ENCODE results near the gene SEC31B.

SEC31B gene

DNA sequence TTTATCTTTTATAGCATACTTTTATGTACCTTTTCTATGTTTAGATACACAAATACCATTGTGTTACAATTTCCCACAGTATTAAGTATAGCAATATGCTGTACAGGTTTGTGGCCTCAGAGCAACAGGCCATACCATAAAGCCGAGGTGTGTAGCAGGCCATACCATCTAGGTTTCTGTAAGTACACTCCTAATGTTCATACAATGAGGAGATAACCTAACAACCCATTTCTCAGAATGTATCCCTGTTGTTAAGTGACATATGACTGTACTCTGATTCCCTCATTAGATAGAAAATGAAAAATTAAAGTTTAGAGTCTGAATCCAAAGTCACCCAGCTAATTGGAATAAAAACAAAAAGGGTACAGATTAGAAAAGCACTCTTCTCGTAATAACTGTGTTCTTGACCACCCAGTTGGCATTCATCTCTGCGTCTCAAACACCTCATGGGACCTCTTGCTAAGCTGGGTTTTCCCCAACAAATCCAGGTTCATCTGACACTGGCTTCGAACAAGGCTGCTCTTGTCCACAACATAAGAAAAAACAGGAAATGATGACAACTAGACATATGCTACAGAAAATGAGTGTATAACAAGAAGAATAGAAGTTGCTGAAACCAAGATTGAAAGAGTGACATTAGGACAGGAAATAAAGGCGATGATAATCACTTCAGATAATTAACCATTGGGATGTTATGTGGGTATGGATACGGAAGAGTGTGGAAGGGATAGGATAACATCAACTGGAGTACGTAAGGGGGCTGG, 8.6 kb upstream of the SEC31B start:
- no peak for DNase-seq (ENCODE audit: extremely low spot score)
- ChIA-PET POLR2A (no interaction called here), CTCF (interaction anchor here (1.9 kb wide), 1 partner anchor 10 kb away, joined by 10 read pairs; no protein-coding TSS in a partner anchor)
- TF ChIP-seq CTBP1 (IDR thresholded peaks at IDR 0.05; ENCODE audit: borderline replicate concordance) (no peak), LEF1 (IDR thresholded peaks at IDR 0.05; ENCODE audit: borderline replicate concordance) (no peak), ZNF384 (IDR thresholded peaks at IDR 0.05) (no peak), ELF4 (IDR thresholded peaks at IDR 0.05) (no peak), BHLHE40 (IDR thresholded peaks at IDR 0.05; ENCODE audit: borderline replicate concordance) (no peak), ARNT (IDR thresholded peaks at IDR 0.05) (no peak), FOXK2 (IDR thresholded peaks at IDR 0.05) (no peak), HDGF (IDR thresholded peaks at IDR 0.05; ENCODE audit: borderline replicate concordance) (no peak), NFRKB (IDR thresholded peaks at IDR 0.05) (no peak), SUZ12 (IDR thresholded peaks at IDR 0.05) (no peak), TARDBP (IDR thresholded peaks at IDR 0.05) (no peak), SP1 (IDR thresholded peaks at IDR 0.05) (no peak), FOXM1 (IDR thresholded peaks at IDR 0.05; ENCODE audit: borderline replicate concordance) (no peak), FOXA1 (IDR thresholded peaks at IDR 0.05) (no peak), L3MBTL2 (conservative IDR thresholded peaks at IDR 0.05) (no peak)
- TF ChIP-seq, protein P1, sequence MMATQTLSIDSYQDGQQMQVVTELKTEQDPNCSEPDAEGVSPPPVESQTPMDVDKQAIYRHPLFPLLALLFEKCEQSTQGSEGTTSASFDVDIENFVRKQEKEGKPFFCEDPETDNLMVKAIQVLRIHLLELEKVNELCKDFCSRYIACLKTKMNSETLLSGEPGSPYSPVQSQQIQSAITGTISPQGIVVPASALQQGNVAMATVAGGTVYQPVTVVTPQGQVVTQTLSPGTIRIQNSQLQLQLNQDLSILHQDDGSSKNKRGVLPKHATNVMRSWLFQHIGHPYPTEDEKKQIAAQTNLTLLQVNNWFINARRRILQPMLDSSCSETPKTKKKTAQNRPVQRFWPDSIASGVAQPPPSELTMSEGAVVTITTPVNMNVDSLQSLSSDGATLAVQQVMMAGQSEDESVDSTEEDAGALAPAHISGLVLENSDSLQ (IDR thresholded peaks at IDR 0.05), result no peak

DNA sequence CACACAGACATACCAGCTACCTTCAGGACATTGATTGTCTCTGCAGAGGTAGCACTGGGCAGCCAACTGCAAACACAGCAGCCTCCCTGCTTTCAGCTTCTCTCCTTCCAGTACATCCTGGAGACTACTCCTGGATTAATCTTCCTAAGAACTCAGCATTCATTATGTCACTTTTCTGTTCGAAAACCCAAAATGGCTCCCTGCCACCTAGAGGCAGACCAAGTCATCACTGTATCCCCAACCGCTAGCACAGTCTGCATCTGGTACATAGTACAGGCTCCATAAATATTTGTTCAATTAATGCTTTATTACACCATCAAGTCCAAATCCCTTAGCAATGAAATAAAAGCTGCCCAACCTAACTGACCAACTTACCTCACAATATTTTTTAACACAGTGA, 5.0 kb upstream of the SEC31B start:
- CTCF ChIA-PET, result no interaction called here
- TF ChIP-seq SUZ12 (IDR thresholded peaks at IDR 0.05) (no peak), HDGF (IDR thresholded peaks at IDR 0.05; ENCODE audit: borderline replicate concordance) (no peak), ZNF384 (IDR thresholded peaks at IDR 0.05) (no peak), L3MBTL2 (conservative IDR thresholded peaks at IDR 0.05) (no peak), BHLHE40 (IDR thresholded peaks at IDR 0.05; ENCODE audit: borderline replicate concordance) (no peak), LEF1 (IDR thresholded peaks at IDR 0.05; ENCODE audit: borderline replicate concordance) (no peak)
- no peak for DNase-seq (ENCODE audit: extremely low spot score)
- POLR2A ChIA-PET, result interaction anchor here (3.5 kb wide), 1 partner anchor 11 kb away, joined by 26 read pairs; the partner anchor contains the start of gene HIF1AN

DNA sequence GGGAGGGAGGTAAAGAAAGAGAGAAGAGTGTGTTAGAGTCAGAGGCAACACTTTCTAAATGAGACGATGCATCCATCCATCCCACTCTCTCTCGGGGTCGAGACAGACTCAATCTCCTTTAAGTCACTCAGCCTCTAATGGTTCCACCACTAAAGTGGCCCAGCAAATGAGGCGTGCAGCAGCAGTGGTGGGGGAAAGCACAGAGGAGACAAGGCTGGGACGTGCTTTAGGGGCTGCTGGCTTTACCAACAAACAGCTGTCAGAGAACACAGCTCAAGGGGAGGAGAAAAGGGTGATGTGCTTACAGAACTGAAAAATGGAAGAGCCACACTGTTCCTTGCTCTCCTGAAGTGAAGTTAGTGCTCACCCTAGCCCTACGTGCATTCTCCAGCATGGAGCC, 4.5 kb upstream of the SEC31B start:
- ChIA-PET POLR2A (interaction anchor here (3.5 kb wide), 1 partner anchor 12 kb away, joined by 26 read pairs; the partner anchor contains the start of gene HIF1AN), CTCF (no interaction called here)
- TF ChIP-seq BHLHE40 (IDR thresholded peaks at IDR 0.05; ENCODE audit: borderline replicate concordance), result no peak
- TF ChIP-seq CTBP1 (IDR thresholded peaks at IDR 0.05; ENCODE audit: borderline replicate concordance), result no peak
- no peak for TF ChIP-seq FOXA1 (IDR thresholded peaks at IDR 0.05)
- TF ChIP-seq SP1 (IDR thresholded peaks at IDR 0.05), result no peak
- TF ChIP-seq ARNT (IDR thresholded peaks at IDR 0.05), result no peak
- TF ChIP-seq L3MBTL2 (conservative IDR thresholded peaks at IDR 0.05), result no peak
- TF ChIP-seq HDGF (IDR thresholded peaks at IDR 0.05; ENCODE audit: borderline replicate concordance), result no peak
- TF ChIP-seq TARDBP (IDR thresholded peaks at IDR 0.05), result no peak
- no peak for TF ChIP-seq ELF4 (IDR thresholded peaks at IDR 0.05)
- TF ChIP-seq, protein P1 (IDR thresholded peaks at IDR 0.05), result no peak
- DNase-seq (ENCODE audit: extremely low spot score), result no peak

DNA sequence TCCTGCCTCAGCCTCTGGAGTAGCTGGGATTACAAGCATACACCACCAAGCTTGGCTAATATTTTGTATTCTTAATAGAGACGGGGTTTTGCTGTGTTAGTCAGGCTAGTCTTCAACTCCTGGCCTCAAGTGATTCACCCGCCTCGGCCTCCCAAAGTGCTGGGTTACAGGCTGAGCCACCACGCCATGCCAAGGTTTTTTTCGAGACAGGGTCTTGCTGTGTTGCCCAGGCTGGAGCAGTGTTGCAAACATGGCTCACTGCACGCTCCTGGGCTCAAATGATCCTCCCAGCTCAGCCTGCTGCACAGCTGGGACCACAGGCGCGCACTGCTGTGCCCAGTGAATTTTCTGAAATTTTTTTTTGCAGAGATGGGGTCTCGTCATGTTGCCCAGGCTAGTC, 3.3 kb upstream of the SEC31B start:
- ChIA-PET POLR2A (interaction anchor here (1.0 to 1.3 kb wide), 2 partner anchors 13 to 23 kb away, joined by 4 to 7 read pairs; partner anchors contain the start of gene HIF1AN), CTCF (interaction anchor here (0.7 to 1.1 kb wide), 3 partner anchors 16 to 355 kb away, joined by 3 to 4 read pairs (median 4); no protein-coding TSS in a partner anchor)
- TF ChIP-seq FOXA1 (IDR thresholded peaks at IDR 0.05) (no peak), TARDBP (IDR thresholded peaks at IDR 0.05) (no peak), SUZ12 (IDR thresholded peaks at IDR 0.05) (no peak), NFRKB (IDR thresholded peaks at IDR 0.05) (no peak), SP1 (IDR thresholded peaks at IDR 0.05) (no peak), FOXM1 (IDR thresholded peaks at IDR 0.05; ENCODE audit: borderline replicate concordance) (no peak)
- TF ChIP-seq, protein P1 (IDR thresholded peaks at IDR 0.05), result no peak
- DNase-seq (ENCODE audit: extremely low spot score), result no peak

DNA sequence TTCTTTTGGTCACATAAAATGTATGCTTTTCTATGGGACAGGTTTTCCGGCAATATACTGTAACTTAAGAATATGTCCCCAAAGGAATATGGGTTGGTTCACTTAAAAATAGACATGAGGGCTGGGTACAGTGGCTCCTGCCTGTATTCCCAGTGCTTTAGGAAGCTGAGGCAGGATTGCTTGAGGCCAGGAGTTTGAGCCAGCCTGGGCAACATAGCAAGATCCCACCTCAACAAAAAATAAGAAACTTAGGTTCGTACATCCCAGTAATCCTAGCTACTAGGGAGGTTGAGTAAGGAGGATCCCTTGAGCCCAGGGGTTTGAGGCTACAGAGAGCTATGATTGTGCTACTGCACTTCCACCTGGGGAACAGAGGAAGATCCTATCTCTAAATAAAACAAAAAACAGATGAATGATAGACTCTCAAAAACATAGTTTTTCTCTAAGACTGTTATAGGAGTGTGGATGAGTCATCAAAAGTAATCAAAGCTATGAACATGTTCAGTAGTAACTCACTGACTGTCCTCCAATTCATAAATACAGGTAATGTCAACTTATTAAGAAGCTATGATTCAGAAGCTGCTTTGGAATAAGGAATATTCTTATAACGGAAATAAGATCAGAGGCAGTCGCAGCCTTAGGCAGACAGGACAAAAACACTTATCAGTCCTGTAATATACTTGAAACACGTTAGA, 2.6 kb upstream of the SEC31B start:
- DNase-seq (ENCODE audit: extremely low spot score), result no peak
- no peak for TF ChIP-seq ARNT (IDR thresholded peaks at IDR 0.05)
- TF ChIP-seq FOXK2 (IDR thresholded peaks at IDR 0.05), result no peak
- TF ChIP-seq ZNF384 (IDR thresholded peaks at IDR 0.05), result no peak
- no peak for TF ChIP-seq CTBP1 (IDR thresholded peaks at IDR 0.05; ENCODE audit: borderline replicate concordance)
- no peak for TF ChIP-seq SUZ12 (IDR thresholded peaks at IDR 0.05)
- TF ChIP-seq L3MBTL2 (conservative IDR thresholded peaks at IDR 0.05), result no peak
- no peak for TF ChIP-seq FOXA1 (IDR thresholded peaks at IDR 0.05)
- TF ChIP-seq, protein P1 (IDR thresholded peaks at IDR 0.05), result no peak
- TF ChIP-seq BHLHE40 (IDR thresholded peaks at IDR 0.05; ENCODE audit: borderline replicate concordance), result no peak
- no peak for TF ChIP-seq LEF1 (IDR thresholded peaks at IDR 0.05; ENCODE audit: borderline replicate concordance)
- no peak for TF ChIP-seq HDGF (IDR thresholded peaks at IDR 0.05; ENCODE audit: borderline replicate concordance)
- no peak for TF ChIP-seq ELF4 (IDR thresholded peaks at IDR 0.05)
- no peak for TF ChIP-seq NFRKB (IDR thresholded peaks at IDR 0.05)
- ChIA-PET CTCF (interaction anchor here (0.7 to 1.1 kb wide), 2 partner anchors 27 to 356 kb away, joined by 3 to 4 read pairs; no protein-coding TSS in a partner anchor), POLR2A (interaction anchor here (1.0 to 1.3 kb wide), 2 partner anchors 14 to 22 kb away, joined by 4 to 7 read pairs; partner anchors contain the start of gene HIF1AN)
